DOHH2 (cell line): ENCODE results near the gene FAM171A1.

Experiments
- EZH2phosphoT487 ChIP-seq: fragments of 200-600 bp; sonication (generic); IDR thresholded peaks from 2 replicates; pipeline ENCODE4 v1.6.1; 2017; ENCODE audit warnings: borderline replicate concordance, mild to moderate bottlenecking, antibody characterized with exemption, low read length, moderate library complexity, mixed read lengths
- TF ChIP-seq, protein P1 (sequence below): fragments of 200-600 bp; sonication (generic); IDR thresholded peaks from one replicate; pipeline ENCODE4 v1.5.1; 2014; ENCODE audit warnings: antibody characterized with exemption, mild to moderate bottlenecking, low read depth, low read length; ENCODE audit not compliant: poor library complexity, severe bottlenecking

- TF ChIP-seq, protein P1, sequence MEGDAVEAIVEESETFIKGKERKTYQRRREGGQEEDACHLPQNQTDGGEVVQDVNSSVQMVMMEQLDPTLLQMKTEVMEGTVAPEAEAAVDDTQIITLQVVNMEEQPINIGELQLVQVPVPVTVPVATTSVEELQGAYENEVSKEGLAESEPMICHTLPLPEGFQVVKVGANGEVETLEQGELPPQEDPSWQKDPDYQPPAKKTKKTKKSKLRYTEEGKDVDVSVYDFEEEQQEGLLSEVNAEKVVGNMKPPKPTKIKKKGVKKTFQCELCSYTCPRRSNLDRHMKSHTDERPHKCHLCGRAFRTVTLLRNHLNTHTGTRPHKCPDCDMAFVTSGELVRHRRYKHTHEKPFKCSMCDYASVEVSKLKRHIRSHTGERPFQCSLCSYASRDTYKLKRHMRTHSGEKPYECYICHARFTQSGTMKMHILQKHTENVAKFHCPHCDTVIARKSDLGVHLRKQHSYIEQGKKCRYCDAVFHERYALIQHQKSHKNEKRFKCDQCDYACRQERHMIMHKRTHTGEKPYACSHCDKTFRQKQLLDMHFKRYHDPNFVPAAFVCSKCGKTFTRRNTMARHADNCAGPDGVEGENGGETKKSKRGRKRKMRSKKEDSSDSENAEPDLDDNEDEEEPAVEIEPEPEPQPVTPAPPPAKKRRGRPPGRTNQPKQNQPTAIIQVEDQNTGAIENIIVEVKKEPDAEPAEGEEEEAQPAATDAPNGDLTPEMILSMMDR: no peak
- no peak for TF ChIP-seq EZH2phosphoT487
Measured at GRCh38 chr10:15341502-15342128, 29.5 kb downstream of the FAM171A1 start.
